RWPE1 (cell line): Measurements from ENCODE around the gene ZBTB26.

Experiments
- CTCF ChIA-PET: fragments of 350-600 bp; sonication (Branson Sonifier 250); formaldehyde crosslinking; extraction: SDS; loops from one replicate; lab custom pipeline; 2021; lab: Yijun Ruan, JAX
- POLR2A ChIA-PET: fragments of 400-600 bp; formaldehyde crosslinking; extraction: SDS; loops from one replicate; lab custom pipeline; 2020; ENCODE audit warnings: antibody characterized with exemption; ENCODE audit not compliant: low non-redundant PET; lab: Yijun Ruan, JAX
- DNase-seq: peaks from one replicate; pipeline ENCODE4 v3.0.0; 2012; ENCODE audit warnings: low spot score
- H3K27ac ChIP-seq: fragments of 450-650 bp; 2 replicates; pipeline ENCODE4 v1.5.1; 2017
- TF ChIP-seq, protein P1 (sequence below): fragments of 450-650 bp; conservative IDR thresholded peaks from 2 replicates; pipeline ENCODE4 v1.5.1; 2017; ENCODE audit warnings: low read depth, mild to moderate bottlenecking

Gene ZBTB26

DNA sequence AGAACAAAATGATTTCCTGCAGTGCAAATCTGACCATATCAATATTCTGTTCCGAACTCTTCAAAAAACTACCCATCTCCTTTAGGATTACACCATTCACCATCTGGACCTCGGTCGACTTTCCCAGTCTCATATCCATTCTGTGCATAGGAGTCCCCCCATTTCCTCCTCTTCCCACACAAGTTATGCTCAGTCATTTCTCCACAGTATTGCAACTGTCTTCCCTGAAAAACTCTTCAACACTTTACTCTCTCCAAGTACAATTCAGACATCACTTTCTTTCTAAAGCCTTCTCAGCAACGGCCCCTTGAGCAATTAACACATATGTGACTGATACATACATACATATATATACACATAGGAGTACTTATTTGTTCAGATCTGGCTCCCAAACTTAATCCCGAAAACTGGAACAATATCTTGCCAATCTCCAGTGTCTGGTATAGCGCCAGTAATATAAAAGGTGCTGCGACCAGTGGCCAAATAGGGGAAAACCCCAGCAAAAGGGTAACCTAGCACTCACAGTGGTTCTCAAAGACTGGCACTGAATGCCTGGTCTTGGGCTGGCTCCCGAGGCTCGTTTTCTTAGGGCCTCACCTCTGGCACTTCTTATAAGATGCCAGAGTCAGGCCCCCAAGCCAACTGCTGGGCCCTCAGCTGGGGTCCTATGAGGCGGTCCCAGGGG, 629 bp downstream of the ZBTB26 start:
- DNase-seq = no peak
- POLR2A ChIA-PET = interaction anchor here (1.5 to 1.7 kb wide), 2 partner anchors 10 to 17 kb away, joined by 11 to 12 read pairs; partner anchors contain the start of genes RABGAP1 and ZBTB6
- CTCF ChIA-PET = interaction anchor here (1.0 kb wide), 1 partner anchor 11 kb away, joined by 3 read pairs; no protein-coding TSS in a partner anchor
- H3K27ac ChIP-seq = peak overlapping the region; percentile 91
- TF ChIP-seq, protein P1, sequence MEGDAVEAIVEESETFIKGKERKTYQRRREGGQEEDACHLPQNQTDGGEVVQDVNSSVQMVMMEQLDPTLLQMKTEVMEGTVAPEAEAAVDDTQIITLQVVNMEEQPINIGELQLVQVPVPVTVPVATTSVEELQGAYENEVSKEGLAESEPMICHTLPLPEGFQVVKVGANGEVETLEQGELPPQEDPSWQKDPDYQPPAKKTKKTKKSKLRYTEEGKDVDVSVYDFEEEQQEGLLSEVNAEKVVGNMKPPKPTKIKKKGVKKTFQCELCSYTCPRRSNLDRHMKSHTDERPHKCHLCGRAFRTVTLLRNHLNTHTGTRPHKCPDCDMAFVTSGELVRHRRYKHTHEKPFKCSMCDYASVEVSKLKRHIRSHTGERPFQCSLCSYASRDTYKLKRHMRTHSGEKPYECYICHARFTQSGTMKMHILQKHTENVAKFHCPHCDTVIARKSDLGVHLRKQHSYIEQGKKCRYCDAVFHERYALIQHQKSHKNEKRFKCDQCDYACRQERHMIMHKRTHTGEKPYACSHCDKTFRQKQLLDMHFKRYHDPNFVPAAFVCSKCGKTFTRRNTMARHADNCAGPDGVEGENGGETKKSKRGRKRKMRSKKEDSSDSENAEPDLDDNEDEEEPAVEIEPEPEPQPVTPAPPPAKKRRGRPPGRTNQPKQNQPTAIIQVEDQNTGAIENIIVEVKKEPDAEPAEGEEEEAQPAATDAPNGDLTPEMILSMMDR = no peak

DNA sequence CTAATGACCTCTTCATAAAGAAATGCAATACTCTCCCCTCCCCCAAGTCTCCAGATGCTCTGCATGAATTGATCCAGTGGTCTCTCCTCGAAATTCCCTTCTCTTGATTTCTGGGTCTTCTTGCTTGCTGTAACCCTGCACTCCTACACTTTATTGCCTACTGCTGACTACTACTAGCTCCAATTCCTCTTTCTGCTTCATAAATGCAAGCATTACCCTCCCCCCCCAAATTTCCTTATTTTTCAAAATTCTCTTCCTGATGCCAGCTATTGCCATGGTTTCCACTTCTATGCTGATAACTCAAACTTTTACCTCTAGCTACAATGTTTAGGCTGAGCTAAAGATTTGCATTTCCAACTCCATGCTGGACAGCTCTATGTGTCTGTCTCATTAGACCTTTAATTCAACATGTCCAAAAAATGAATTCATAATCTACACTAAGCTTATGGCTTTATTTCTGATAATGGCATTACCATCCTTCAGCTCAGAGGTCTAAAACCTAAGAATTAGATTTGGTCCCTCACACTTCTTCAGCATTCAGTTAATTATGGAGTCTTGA, 1.4 kb downstream of the ZBTB26 start:
- DNase-seq = no peak
- TF ChIP-seq, protein P1 = no peak
- ChIA-PET POLR2A (no interaction called here), CTCF (interaction anchor here (0.7 to 1.4 kb wide), 2 partner anchors 13 to 19 kb away, joined by 4 to 5 read pairs; no protein-coding TSS in a partner anchor)
- H3K27ac ChIP-seq = no peak overlapping the region

DNA sequence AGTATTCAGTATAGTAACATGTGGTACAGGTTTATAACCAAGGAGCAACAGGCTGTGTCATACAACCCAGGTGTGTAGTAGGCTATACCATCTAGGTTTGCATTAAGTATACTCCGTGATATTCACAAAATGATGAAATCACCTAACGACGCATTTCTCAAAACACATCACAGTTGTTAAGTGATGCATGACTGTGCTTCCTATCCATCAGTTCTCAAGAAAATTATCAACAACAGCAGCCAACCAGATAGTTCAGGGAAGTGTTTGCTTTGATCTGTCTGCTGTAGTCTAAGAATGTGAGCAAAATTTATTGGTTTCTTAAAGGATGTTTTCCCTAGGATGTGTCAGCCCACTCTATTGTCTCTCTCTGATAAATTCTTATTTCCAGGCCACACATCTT, 7.4 kb downstream of the ZBTB26 start:
- TF ChIP-seq, protein P1 = no peak
- H3K27ac ChIP-seq = no peak overlapping the region
- no peak for DNase-seq
- ChIA-PET POLR2A (no interaction called here), CTCF (interaction anchor here (1.0 kb wide), 1 partner anchor 11 kb away, joined by 3 read pairs; the partner anchor contains the start of gene ZBTB6)

DNA sequence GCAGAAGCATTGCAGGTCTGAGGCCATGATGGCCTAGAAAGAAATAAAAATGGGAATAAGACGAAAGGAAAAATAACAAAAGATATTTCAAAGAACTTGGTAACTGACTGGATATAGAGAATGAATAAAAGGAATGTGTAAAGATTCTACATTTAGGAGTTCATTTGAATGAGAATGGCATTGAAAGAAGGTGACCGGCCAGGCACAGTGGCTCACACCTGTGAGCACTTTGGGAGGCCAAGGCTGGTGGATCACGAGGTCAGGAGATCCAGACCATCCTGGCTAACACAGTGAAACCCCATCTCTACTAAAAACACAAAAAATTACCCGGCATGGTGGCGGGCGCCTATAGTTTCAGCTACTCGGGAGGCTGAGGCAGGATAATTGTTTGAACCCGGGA, 8.6 kb downstream of the ZBTB26 start:
- POLR2A ChIA-PET = no interaction called here
- CTCF ChIA-PET = interaction anchor here (0.6 kb wide), 2 partner anchors 84 to 118 kb away, joined by 3 read pairs; no protein-coding TSS in a partner anchor
- DNase-seq = no peak
- TF ChIP-seq, protein P1 = no peak
- H3K27ac ChIP-seq = no peak overlapping the region

DNA sequence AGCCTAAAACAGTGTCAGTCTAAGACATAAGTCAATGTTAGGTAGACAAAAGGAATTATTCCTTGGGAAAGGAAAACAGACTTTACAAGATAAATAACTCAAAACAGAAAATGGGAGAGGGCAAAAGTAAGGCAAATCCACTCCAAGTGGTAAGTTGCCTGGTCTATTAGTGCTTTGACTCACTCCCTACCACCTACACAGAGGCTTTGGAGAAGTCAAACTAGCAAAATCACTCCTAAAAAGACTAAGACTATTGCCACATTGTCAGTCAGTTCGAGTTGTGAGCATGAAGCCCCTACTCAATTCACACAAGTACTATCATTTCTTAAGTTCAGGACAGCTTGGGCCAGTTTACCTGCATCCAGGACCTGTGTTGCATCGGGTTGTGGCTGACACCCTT, 13.0 kb downstream of the ZBTB26 start:
- H3K27ac ChIP-seq = no peak overlapping the region
- CTCF ChIA-PET = no interaction called here
- no peak for DNase-seq
- POLR2A ChIA-PET = no interaction called here
- TF ChIP-seq, protein P1 = no peak

DNA sequence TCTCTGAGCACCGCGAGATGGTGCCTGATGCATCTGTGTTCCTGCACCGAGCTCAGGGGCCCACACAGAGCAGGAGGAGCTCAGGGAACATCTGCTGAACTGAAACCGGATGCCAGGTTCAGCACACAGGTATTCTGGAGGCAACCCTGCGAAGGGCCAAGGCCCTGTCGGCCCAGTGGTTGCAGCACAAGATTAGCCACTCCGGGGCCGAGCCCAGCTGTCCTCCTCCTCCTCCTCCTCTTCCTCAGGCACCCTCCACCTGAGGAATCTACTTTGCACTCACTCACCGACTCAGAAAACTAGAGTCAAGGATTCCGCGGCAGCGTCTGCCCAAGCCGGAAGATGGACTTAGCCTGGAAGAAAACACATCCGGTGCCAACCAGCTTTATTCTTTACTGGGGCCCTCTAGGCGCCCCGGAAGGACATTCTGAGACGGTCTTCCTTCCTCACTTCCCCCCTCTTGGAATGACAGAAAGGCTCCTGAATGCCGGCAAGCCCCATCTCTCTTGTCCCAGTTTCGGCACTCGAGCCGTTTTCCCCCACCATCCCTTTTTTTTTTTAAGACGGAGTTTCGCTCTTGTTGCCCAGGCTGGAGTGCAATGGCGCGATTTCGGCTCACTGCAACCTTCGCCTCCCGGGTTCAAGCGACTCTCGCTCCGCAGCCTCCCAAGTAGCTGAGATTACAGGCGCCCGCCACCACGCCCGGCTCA, 18.2 kb downstream of the ZBTB26 start, which contains the start of gene ZBTB6:
ZBTB6 (minus strand) TSS at position 360 of the 710 bp plus-strand sequence. CDS start 1,251 bp downstream, outside the sequence.
- ChIA-PET POLR2A (interaction anchor here (1.0 to 2.0 kb wide), 5 partner anchors 10 to 85 kb away, joined by 3 to 12 read pairs (median 7); partner anchors contain the start of genes PDCL and ZBTB26), CTCF (interaction anchor here (0.6 to 1.4 kb wide), 4 partner anchors 10 to 79 kb away, joined by 3 to 5 read pairs (median 3); no protein-coding TSS in a partner anchor)
- peak within 1 kb of the TSS; percentile 94 for H3K27ac ChIP-seq
- peak; percentile 91 for DNase-seq
- TF ChIP-seq, protein P1 = no peak
